Lung (tissue), 12 donors: ENCODE measurements around the gene SPOP. TPM values are rescaled to one million over a fixed set of nuclear protein-coding genes. Genes with fewer than 3 reads are reported as not detected.
A peak's percentile ranks its signal among the peaks of the same experiment; 100 is the strongest.

ENCODE experiments used
- ATAC-seq: fragments of 200-7000 bp; cut with Tn5 transposase; one replicate; pipeline ENCODE4 v1.9.1; 2020; ENCODE audit warnings: moderate number of reproducible peaks; ENCODE audit not compliant: insufficient read depth, low FRiP score
- DNase-seq, 3 donors: peaks; one replicate each; pipeline ENCODE4 v3.0.0-alpha.2; 2013 to 2017
- H3K27ac ChIP-seq, 2 donors: one replicate each; pipeline ENCODE4 v1.5.1; 2013; ENCODE audit warnings: mild to moderate bottlenecking in 2 of 2, moderate library complexity in 2 of 2, control low read depth in 1 of 2, inconsistent platforms in 1 of 2, low read depth in 1 of 2, low read length in 1 of 2
- H3K27me3 ChIP-seq, 3 donors: one replicate each; pipeline ENCODE4 v1.5.1; 2013; ENCODE audit warnings: low read length in 2 of 3; ENCODE audit not compliant: control insufficient read depth in 3 of 3, insufficient read depth in 3 of 3
- H3K36me3 ChIP-seq, 4 donors: one replicate each; pipeline ENCODE4 v1.5.1; 2013; ENCODE audit warnings: low read length in 4 of 4, mild to moderate bottlenecking in 1 of 4, moderate library complexity in 1 of 4; ENCODE audit not compliant: control insufficient read depth in 4 of 4, insufficient read depth in 4 of 4
- H3K4me1 ChIP-seq, 5 donors: one replicate each; pipeline ENCODE4 v1.5.1; 2013; ENCODE audit warnings: low read length in 5 of 5, mild to moderate bottlenecking in 2 of 5, moderate library complexity in 1 of 5; ENCODE audit not compliant: control insufficient read depth in 5 of 5, insufficient read depth in 5 of 5
- H3K4me3 ChIP-seq: one replicate; pipeline ENCODE4 v1.5.1; 2013; ENCODE audit warnings: mild to moderate bottlenecking, control low read depth, moderate library complexity
- H3K9ac ChIP-seq, 2 donors: one replicate each; pipeline ENCODE4 v1.5.1; 2013; ENCODE audit warnings: low read length in 2 of 2, control low read depth in 1 of 2; ENCODE audit not compliant: insufficient read depth in 1 of 2
- H3K9me3 ChIP-seq, 4 donors: one replicate each; pipeline ENCODE4 v1.5.1; 2013; ENCODE audit warnings: low read length in 3 of 4, mild to moderate bottlenecking in 1 of 4, moderate library complexity in 1 of 4; ENCODE audit not compliant: control insufficient read depth in 4 of 4, insufficient read depth in 3 of 4
- WGBS, 2 donors: extraction: QIAGEN DNeasy Blood & Tissue Kit; methylation state at CpG; one replicate each; pipeline ENCODE4 v1.1.7; 2013; 5-methylcytosine and 5-hydroxymethylcytosine counted together
- polyA plus RNA-seq, 2 donors: library from polyadenylated mRNA; stranded (reverse); fragments of 200-250 nt; gene quantifications; one replicate each; pipeline ENCODE4 v1.2.1, GENCODE V29; 2013
- total RNA-seq, 2 donors: library from RNA; depleted of rRNA in 1 of 2; stranded (reverse); fragments of >200 nt in 1 of 2; gene quantifications; one replicate each; pipeline ENCODE4 v1.2.1, GENCODE V29; 2014 to 2021
- TF ChIP-seq, protein P1 (sequence below): IDR thresholded peaks from 2 replicates; pipeline ENCODE4 v1.5.1; 2012; ENCODE audit warnings: mild to moderate bottlenecking; ENCODE audit errors: control extremely low read depth, extremely low read depth
- donor health status: control.
- donor health status: control.
- donor health status: Bipolar disorder and iron deficiency.
- donor health status: healthy.
- donor health status: DM: yes; HTN: yes; CAD: no.

SPOP gene
- total and polyA plus RNA-seq, 4 donors, result 28.7 to 98.0 (median 64.6) TPM

DNA sequence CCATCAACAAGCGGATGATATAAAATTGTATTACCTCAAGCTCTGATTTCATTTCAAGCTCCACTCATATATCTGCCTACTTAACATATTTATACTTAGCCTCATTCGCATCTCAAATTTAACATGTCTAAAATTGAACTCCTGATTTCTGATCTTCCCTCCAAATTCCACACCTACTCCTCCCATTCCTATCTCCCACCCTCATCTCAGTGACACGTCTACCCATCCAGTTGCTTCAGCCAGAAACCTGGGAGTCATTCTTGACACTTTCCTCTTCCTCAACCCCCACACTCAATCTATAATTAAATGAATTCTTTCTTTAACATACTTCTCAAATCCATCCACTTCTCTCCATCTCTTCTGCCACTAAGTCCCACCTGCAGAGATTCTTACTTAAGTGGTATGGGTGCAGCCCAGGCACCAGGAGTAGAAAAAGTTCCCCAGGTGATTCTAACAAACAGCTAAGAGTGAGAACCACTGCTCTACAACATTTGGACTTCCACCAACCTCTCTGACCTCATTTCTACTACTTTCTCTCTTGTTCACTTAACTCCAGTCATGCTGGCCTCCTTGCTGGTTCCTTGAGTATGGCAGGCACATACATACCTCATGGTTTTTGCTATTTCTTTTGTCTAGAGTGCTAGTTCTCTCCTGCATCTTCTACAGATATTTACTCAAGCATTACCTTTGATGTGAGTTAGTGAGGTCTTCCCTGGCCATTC, 18.1 kb downstream of the SPOP start:
- no peak overlapping the region for H3K27ac ChIP-seq
- H3K4me1 ChIP-seq, result peaks cover 0 to 8% (median 0%) of the 10 kb centered on the region in 5 donors
- H3K4me3 ChIP-seq, result peak overlapping the region; percentile 13

DNA sequence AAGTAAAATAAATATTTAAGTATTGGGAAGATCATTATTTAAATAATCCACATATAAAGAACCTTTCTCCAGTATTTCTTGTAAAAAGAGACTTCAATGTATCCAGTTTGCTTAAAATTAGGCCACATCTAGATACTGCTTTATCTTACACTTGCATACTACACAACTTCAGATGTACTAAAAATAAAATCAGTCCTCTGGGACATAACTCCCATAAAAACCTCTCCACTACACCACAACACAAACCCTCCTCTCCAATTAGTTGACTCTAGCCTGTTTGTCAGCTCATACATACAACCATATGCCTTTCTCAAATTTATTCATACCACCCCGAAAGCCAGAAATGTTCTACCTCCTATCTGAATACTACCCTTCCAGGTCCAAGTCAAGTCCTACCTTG, 21.6 kb downstream of the SPOP start:
- no peak overlapping the region for H3K9ac ChIP-seq
- 91 to 95% methylated on average over 1 of the region's 1 CpG for WGBS, 2 donors
- no peaks in the 10 kb centered on the region for H3K9me3 ChIP-seq
- H3K4me3 ChIP-seq, result no peak overlapping the region
- H3K27me3 ChIP-seq, result no peaks in the 10 kb centered on the region
- peak overlapping the region in 1 of 2 donors; percentile 45 for H3K27ac ChIP-seq
- TF ChIP-seq, protein P1, sequence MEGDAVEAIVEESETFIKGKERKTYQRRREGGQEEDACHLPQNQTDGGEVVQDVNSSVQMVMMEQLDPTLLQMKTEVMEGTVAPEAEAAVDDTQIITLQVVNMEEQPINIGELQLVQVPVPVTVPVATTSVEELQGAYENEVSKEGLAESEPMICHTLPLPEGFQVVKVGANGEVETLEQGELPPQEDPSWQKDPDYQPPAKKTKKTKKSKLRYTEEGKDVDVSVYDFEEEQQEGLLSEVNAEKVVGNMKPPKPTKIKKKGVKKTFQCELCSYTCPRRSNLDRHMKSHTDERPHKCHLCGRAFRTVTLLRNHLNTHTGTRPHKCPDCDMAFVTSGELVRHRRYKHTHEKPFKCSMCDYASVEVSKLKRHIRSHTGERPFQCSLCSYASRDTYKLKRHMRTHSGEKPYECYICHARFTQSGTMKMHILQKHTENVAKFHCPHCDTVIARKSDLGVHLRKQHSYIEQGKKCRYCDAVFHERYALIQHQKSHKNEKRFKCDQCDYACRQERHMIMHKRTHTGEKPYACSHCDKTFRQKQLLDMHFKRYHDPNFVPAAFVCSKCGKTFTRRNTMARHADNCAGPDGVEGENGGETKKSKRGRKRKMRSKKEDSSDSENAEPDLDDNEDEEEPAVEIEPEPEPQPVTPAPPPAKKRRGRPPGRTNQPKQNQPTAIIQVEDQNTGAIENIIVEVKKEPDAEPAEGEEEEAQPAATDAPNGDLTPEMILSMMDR, result no peak
- peaks cover 0 to 7% (median 1%) of the 10 kb centered on the region in 4 donors for H3K36me3 ChIP-seq
- ATAC-seq (no peak), DNase-seq (no peak)
- peaks cover 0 to 9% (median 0%) of the 10 kb centered on the region in 5 donors for H3K4me1 ChIP-seq

More for the DNA sequence above, 18.1 kb downstream of the SPOP start:
- no peak overlapping the region for H3K9ac ChIP-seq
- WGBS, 2 donors, result 92 to 93% methylated on average over 3 of the region's 3 CpGs
- DNase-seq (no peak), ATAC-seq (no peak)
- peaks cover 0 to 11% (median 4%) of the 10 kb centered on the region in 4 donors for H3K36me3 ChIP-seq
- TF ChIP-seq, protein P1, result no peak
- no peaks in the 10 kb centered on the region for H3K9me3 ChIP-seq
- H3K27me3 ChIP-seq, result no peaks in the 10 kb centered on the region

DNA sequence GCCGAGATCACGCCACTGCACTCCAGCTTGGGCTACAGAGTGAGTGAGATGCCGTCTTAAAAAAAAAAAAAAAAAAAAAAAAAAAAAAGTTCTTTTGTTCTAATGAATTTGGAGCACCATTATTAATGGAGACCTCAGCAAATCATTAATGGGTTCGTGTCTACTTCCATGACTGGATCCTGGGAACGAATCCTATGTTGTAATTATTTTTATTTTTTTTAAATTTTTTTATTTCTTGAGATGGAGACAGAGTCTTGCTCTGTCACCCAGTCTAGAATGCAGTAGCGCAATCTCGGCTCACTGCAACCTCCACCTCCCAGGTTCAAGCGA, 30.7 kb downstream of the SPOP start:
- TF ChIP-seq, protein P1, result no peak
- Histone ChIP-seq H3K9me3 (no peaks in the 10 kb centered on the region), H3K4me1 (peaks cover 0 to 20% (median 0%) of the 10 kb centered on the region in 5 donors), H3K9ac (no peak overlapping the region), H3K4me3 (no peak overlapping the region), H3K36me3 (peaks cover 0 to 1% (median 0%) of the 10 kb centered on the region in 4 donors), H3K27ac (peak overlapping the region; percentile 70 to 80), H3K27me3 (no peaks in the 10 kb centered on the region)
- ATAC-seq (peak; percentile 21), DNase-seq (no peak)
- 88 to 95% methylated on average over 8 of the region's 8 CpGs for WGBS, 2 donors
